GM18502 (cell line): ENCODE results near the gene ME1.
"Not testable (repeated sequence)": the region's sequence is repeated elsewhere in the genome, so short reads cannot be mapped to it uniquely, and the experiment has no call there.

ENCODE experiments used
- ATAC-seq: cut with Tn5 transposase; IDR thresholded peaks from one replicate; pipeline ENCODE4 v1.9.1; 2021; ENCODE audit warnings: mild to moderate bottlenecking; ENCODE audit not compliant: unreplicated experiment, poor library complexity

ME1 gene

GRCh38 chr6:83270971-83271719, 159.7 kb downstream of the ME1 start:
- peak; percentile 92 for ATAC-seq

- no peak for ATAC-seq
Observed at GRCh38 chr6:83265384-83265783, 165.5 kb downstream of the ME1 start.

GRCh38 chr6:83260577-83260976, 170.3 kb downstream of the ME1 start:
- no peak for ATAC-seq

GRCh38 chr6:83258517-83258916, 172.3 kb downstream of the ME1 start:
- ATAC-seq, result no peak

GRCh38 chr6:83257791-83258190, 173.1 kb downstream of the ME1 start:
- ATAC-seq, result no peak

GRCh38 chr6:83256719-83257118, 174.1 kb downstream of the ME1 start:
- not testable (repeated sequence) for ATAC-seq

- ATAC-seq, result no peak
Observed at GRCh38 chr6:83252719-83253118, 178.1 kb downstream of the ME1 start.

- no peak for ATAC-seq
Observed at GRCh38 chr6:83250235-83250634, 180.6 kb downstream of the ME1 start.

- ATAC-seq, result no peak
Observed at GRCh38 chr6:83247471-83247870, 183.4 kb downstream of the ME1 start.

GRCh38 chr6:83231146-83231545, 199.7 kb downstream of the ME1 start:
- ATAC-seq, result no peak

GRCh38 chr6:83226517-83226916, 204.3 kb downstream of the ME1 start:
- ATAC-seq, result no peak

- ATAC-seq, result no peak
Observed at GRCh38 chr6:83221889-83222479, 208.9 kb downstream of the ME1 start.

GRCh38 chr6:83221276-83221675, 209.6 kb downstream of the ME1 start:
- no peak for ATAC-seq

- no peak for ATAC-seq
Observed at GRCh38 chr6:83220121-83220520, 210.7 kb downstream of the ME1 start.

- ATAC-seq, result no peak
Observed at GRCh38 chr6:83218646-83219045, 212.2 kb downstream of the ME1 start.

GRCh38 chr6:83216806-83217205, 214.0 kb downstream of the ME1 start:
- no peak for ATAC-seq

GRCh38 chr6:83215131-83216047, 215.5 kb downstream of the ME1 start:
- peak; percentile 100 for ATAC-seq

GRCh38 chr6:83202031-83202430, 228.8 kb downstream of the ME1 start:
- no peak for ATAC-seq

- ATAC-seq, result no peak
Observed at GRCh38 chr6:83199863-83200225, 231.0 kb downstream of the ME1 start.

- ATAC-seq, result peak; percentile 73
Observed at GRCh38 chr6:83199173-83199862, 231.5 kb downstream of the ME1 start.
